HTR-8/SVneo (cell line): ENCODE data around the gene AFG1L.
"Not testable (repeated sequence)": the region's sequence is repeated elsewhere in the genome, so short reads cannot be mapped to it uniquely, and the experiment has no call there.

Experiments used
- DNase-seq: peaks from one replicate; pipeline ENCODE4 v3.0.0; 2011; ENCODE audit warnings: low spot score, mixed read lengths; ENCODE audit not compliant: insufficient read length
- FAIRE-seq: peaks from 2 replicates; lab custom pipeline; 2011; peaks lifted over from hg19 to GRCh38; lab: Jason Lieb, UNC

Gene AFG1L

DNA sequence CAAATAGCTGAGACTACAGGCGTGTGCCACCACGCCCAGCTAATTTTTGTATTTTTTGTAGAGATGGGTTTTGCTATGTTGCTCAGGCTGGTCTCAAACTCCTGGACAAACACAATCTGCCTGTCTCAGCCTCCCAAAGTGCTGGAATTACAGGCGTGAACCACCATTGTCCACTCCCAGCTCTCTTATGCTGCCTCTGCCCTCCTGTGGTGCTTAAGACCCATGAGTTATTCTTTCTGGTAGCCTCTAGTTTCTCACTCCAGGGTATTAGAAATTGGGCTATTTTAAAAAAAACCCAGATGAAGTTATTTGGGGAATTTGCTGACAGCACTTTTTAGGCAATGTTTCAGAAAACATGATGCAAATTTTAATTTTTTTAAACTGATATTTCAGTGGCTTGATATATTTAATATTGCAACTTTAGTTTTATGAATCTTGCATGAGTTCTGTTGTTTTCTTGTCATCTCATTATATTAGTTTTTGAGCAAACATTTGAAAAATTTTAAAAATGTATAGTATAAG lies 151.8 kb downstream of the AFG1L start:
- DNase-seq (no peak), FAIRE-seq (no peak)

- no peak for FAIRE-seq
- no peak for DNase-seq
These were observed 153.6 kb downstream of the AFG1L start for GRCh38 chr6:108448481-108448880.

- FAIRE-seq, DNase-seq: not testable (repeated sequence)
These were observed 154.9 kb downstream of the AFG1L start for GRCh38 chr6:108449717-108450116.

- no peak for FAIRE-seq
These were observed 157.0 kb downstream of the AFG1L start for GRCh38 chr6:108451816-108452215.

DNA sequence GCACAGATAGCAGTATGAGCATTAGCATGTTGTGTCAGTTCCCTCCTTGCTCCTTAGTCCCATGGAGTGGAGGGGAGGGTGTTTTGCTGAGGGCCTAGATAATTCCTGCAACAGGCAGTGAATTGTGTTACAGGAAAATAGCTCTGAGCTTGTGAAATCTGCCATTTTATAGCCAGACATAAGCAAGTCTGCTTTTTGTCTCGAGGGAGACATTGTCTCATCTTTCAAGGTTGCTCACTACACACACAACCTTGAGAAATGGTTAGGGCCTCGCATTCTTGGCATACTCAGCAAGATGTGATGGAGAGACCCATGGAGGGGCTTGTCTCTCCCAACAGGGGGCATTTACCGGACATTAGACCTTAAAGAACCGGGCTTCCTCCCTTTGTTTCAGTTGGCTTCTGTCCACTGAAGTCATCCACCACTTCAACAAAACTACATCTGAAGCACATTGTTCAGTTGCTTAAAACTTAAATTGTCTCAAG lies 157.9 kb downstream of the AFG1L start:
- DNase-seq (no peak), FAIRE-seq (no peak)

More at GRCh38 chr6:108451816-108452215, 157.0 kb downstream of the AFG1L start:
- no peak for DNase-seq

DNA sequence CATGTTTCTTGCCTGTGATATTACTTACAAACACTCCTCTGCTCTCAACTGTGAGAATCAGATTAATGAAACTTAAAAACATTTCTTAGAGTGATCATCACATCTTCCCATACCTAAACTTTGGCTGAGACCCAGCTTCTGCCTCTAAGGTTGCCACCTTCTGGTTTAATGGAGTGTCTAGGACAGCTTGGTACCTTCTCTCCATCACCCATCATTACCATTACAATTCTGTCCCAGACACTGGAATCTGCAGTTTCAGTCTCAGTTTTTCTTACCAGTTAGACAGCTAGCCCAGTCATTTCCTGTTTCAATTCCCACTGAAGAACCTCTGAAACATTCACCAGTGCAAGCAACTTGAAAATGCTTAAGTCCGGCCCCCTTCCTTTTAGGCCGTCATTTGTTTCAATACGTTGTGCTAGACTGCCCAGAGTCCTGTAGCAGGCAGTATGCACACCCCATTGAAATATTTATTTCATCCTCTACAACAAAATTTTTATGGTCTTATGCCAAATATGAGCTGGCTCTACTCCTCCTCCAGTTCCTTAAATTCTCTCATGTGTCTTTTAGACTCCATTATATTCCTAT lies 158.8 kb downstream of the AFG1L start:
- no peak for DNase-seq
- no peak for FAIRE-seq

DNA sequence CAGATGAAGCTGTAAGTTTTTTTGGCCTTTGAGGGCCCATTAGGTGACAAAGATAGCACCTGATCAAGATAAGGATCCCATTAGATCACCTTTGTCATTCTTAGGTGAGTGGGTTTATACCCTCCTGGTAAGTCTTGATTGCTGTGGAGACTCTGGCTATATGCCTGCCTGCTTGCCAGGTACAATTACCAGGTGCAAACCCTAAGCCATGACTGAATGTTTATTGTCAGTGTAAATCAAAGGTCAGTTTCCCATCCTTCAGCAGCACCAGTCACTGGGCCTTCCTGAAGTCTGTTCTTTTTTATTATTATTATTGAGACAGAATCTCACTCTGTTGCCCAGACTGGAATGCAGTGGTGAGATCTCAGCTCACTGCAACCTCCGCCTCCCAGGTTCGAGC lies 159.5 kb downstream of the AFG1L start:
- DNase-seq (no peak), FAIRE-seq (no peak)

GRCh38 chr6:108455688-108456087 lies 160.8 kb downstream of the AFG1L start:
- DNase-seq, result no peak
- no peak for FAIRE-seq

DNA sequence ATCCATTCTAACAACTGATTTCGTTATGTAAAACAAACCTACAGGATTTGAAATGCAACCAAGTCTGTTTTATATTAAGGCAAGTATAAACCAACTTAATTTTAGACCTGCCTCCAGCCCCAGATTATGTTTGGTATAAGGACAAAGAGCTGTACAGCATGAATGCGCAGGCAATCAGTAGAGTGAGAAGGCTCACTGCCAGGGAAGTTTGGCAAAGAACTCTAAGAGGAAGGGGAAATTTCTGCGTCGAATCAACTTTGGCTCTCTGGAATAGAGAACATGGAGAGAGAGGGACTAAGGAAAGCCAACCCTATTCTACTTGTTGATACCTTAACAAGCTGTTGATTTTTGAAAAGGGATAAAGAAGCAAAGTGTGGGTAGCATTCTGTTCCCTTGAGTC lies 168.9 kb downstream of the AFG1L start:
- DNase-seq (no peak), FAIRE-seq (no peak)

GRCh38 chr6:108464418-108465097 lies 169.7 kb downstream of the AFG1L start:
- DNase-seq (no peak), FAIRE-seq (no peak)

DNA sequence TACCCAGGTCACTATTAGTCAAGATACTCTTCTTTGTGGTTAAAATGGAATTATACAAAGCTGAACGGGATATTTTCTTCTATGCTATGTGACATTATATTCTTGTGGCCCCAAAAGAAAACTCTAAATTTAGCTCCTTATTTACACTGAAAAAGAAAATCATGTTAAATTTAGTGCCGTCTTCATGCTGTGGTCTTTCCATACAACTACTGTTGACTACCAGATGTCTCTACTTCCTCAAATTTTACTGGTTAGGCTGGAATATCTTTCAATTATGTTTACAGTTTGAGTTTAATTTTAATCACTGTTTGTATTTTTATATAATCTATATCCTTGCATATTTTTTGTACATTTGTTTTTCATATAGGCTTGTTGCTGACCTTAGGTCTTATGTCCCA lies 170.2 kb downstream of the AFG1L start:
- no peak for DNase-seq
- no peak for FAIRE-seq

DNA sequence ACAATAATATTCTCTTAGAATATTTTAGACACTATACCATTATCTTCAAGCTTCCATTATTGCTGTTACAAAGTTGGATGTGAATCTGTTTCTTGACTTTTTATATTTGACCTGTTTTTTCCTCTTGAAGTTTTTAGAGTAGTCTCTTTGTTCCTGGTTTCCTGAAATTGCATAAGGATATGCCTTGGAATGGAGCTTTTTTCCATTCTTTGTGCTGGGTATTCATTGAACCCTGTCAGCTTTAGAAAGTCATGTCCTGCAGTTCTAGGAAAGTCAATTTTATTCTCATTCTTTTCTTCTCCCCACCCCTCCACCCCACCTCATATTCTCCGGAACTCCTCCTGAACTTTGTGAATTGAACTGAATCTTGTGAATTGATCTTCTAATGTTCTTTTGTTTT lies 173.5 kb downstream of the AFG1L start:
- DNase-seq, result no peak
- no peak for FAIRE-seq

GRCh38 chr6:108469316-108469715 lies 174.5 kb downstream of the AFG1L start:
- DNase-seq (no peak), FAIRE-seq (no peak)

GRCh38 chr6:108473197-108473596 lies 178.3 kb downstream of the AFG1L start:
- FAIRE-seq (no peak), DNase-seq (no peak)

DNA sequence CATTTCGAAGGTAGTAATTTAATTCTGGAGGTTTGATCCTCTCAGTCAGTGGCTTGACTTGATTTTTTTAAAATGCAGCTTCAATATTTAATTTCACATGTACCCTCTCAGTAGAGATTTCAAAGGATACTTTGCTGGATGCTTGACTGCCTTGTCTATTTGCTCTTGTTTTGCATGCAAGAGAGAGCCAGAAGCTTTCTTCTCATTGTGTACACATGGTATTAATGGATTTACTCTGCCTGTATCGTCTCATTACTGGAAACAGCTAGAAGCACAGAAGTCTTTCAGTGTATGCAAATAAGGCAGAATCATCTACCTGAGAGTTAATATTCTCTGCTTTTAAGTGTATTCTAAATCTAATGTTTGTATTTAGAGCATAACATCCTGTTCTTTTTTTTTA lies 181.5 kb downstream of the AFG1L start:
- no peak for DNase-seq
- no peak for FAIRE-seq

DNA sequence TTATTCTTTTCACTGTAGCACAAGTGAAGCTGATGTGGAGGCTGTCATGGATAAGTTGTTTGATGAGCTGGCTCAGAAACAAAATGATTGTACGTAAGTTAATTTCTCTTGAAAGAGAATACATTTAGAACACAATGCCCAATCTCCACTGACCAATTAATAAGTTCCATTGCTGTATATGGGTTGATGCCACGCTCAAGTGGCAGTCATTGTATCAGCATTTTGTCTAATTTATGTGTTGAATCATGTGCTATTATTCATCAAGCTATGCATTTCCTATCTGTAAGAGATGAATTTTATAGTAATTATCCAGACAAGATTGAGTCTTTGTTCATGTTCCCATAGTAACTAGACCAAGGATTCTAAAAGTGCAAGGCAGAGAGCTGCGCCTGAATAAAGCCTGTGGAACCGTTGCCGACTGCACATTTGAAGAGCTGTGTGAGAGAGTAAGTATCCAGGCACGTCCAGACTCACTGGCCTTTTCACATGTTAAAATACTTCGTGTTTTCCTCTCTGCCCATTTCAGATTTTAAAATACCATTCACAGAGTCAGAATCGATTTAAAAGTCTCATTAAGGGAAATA lies 182.1 kb downstream of the AFG1L start:
- DNase-seq (no peak), FAIRE-seq (no peak)

DNA sequence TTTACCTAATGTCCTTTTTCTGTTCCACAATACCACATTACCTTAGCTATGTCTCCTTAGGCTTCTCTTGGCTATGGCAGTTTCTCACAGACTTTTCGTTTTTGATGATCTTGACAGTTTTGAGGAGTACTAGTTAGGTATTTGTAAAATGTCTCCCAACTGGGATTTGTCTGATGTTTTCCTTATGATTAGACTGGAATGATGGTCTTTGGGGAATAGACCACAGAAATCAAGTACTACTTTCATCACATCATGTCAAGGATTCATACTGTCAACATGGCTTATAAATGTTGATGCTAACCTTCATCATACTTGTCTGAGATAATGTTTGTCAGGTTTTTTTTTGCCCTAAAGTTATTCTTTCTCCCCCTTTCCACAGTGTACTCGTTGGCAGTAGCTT lies 187.7 kb downstream of the AFG1L start:
- DNase-seq (no peak), FAIRE-seq (no peak)

DNA sequence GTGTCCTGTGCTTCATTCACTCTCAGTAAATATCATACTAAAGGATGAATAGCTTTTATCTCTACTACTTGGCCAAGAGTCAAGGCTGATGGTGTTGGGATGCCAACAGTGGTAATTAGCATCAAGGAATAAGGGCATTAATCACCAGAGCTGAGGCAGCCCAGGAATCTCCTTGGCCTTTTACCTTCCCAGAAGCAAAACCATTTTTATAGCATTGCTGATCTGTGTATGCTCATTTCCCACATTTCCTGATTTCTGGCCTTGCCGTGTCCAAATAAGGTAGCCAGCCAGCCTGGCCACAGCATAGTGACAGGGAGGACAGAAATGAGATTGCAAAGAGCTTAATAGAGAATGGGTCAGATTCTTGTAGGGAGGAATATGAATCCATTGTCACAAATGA lies 189.2 kb downstream of the AFG1L start:
- DNase-seq (no peak), FAIRE-seq (no peak)

DNA sequence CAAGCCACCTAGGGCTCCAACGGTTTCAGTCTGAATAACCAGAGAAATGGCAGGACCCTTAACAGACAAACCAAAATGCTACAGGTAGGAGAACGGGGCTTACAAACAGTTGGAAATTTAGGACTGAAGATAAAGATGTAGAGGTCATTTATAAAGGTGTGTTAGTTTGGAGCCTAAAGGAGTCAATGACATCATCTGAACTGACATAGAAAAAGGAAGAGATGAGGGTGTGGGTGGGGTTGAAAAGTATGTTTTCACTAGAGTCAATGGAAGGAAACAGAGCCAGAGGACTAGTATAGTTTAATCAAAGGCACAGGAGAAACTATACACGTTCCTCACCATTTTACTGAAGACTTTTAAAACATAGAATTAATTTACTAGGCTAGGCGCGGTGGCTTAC lies 194.8 kb downstream of the AFG1L start:
- DNase-seq, result no peak
- no peak for FAIRE-seq

GRCh38 chr6:108492131-108492766 lies 197.4 kb downstream of the AFG1L start:
- peak; percentile 38 for FAIRE-seq
- peak; percentile 44 for DNase-seq

DNA sequence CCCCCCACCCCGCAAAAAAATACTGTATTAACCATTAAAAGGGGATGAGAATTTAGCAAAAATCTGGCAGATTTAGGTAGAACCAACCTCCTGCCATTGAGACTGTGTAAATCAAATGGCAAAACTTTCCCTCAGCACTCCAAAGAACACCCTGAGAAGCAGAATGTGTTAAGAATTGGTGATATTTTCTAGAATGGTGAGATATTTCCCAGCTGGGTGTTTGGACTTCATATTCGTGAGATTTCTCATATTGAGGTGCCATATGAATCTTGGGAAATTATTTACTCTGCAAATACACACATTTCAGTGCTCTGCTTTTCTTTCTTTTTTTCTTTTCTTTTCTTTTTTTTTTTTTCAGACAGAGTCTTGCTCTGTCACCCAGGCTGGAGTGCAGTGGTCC lies 199.6 kb downstream of the AFG1L start:
- no peak for FAIRE-seq
- no peak for DNase-seq
